ENCODE measurements around the gene UNC119.

The UNC119 gene

DNA sequence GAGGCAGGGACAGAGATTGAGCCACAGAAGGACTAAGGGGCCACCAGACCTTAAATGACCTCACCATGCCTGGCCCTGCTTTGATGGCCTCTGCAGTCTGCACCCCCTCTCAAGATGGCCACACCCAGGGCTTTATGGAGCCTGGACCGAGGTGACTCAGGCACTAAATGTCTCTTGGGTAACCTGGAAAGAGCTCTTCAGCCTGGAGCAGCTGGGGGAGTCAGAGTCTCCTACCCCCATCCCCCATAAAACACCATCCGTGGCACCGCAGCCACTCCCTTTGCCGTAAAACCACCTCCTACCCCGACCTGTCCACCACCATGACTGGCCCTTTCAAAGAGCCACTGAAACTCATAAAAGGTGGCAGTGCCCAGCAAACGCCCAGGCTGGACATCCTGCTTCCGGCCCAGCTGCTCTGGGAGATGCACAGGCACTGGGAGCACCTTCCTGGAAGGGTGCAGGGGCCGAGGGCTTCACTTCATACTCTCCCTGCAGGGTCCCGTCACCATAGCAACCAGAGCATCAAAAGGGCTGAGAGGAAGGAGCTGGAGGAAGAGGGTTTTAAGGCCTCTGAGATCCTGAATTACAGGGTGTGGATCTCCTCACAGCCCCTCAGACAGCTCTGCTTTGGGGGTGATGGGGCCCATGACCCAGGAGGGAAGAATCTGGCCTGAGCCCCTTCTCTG, 24.0 kb downstream of the UNC119 start:
- TF ChIP-seq, protein P1, sequence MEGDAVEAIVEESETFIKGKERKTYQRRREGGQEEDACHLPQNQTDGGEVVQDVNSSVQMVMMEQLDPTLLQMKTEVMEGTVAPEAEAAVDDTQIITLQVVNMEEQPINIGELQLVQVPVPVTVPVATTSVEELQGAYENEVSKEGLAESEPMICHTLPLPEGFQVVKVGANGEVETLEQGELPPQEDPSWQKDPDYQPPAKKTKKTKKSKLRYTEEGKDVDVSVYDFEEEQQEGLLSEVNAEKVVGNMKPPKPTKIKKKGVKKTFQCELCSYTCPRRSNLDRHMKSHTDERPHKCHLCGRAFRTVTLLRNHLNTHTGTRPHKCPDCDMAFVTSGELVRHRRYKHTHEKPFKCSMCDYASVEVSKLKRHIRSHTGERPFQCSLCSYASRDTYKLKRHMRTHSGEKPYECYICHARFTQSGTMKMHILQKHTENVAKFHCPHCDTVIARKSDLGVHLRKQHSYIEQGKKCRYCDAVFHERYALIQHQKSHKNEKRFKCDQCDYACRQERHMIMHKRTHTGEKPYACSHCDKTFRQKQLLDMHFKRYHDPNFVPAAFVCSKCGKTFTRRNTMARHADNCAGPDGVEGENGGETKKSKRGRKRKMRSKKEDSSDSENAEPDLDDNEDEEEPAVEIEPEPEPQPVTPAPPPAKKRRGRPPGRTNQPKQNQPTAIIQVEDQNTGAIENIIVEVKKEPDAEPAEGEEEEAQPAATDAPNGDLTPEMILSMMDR (IDR thresholded peaks at IDR 0.05; ENCODE audit: low read depth, low read length) = no peak
- H3K4me3 ChIP-seq (replicated peaks in 1 of 2; ENCODE audit: low read depth in 2 of 2, low read length in 2 of 2) = no peak overlapping the region
- DNase-seq (ENCODE audit: low read depth in 2 of 2) = peak in 1 of 2 donors; percentile 29

DNA sequence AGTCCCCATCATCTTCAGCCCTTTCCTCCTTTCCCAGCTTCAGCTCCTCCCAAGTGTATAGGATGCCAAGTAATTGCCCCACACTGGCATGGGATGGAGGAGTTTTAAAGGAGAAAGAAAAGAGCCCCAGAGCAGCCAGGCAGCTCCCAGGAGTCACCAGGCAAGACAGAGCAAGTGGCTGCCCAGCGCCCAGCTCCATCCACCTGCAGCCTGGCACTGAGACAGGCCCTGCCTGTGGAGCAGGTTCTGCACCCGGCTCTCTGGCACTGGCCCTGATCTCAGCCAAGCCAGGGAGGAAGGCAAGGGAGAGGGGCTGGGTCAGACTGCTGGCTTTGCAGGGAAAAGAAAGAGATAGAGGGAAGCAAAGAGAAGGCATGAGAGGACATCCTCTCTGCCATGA, 24.6 kb downstream of the UNC119 start:
- TF ChIP-seq, protein P1 (IDR thresholded peaks at IDR 0.05; ENCODE audit: low read depth, low read length) = no peak
- H3K4me3 ChIP-seq (replicated peaks in 1 of 2; ENCODE audit: low read depth in 2 of 2, low read length in 2 of 2) = no peak overlapping the region
- DNase-seq (ENCODE audit: low read depth in 2 of 2) = no peak

DNA sequence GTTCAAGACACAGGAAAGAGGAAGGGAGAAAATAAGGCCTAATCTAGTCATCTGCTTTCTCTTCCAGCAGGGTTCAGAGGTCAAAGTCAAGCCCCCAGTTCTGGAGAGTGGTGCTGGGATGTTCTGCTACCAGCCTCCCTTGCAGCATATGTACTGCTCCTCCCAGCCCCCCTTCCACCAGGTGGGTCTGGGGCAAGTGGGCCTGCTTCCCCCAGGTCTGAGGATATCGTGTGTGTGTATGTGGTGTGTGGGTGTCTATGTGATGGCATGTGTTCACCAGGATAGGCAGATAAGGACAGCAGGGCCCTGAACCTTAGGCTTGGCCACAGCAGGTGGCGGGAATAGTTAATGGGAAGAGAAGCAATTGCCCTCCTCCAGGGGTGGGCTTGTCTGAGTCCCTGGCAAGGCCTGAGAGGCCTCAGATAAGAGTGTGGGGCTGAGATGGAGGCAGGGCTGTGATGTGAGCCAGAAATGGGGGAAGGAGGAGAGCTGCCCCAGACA, 25.2 kb downstream of the UNC119 start:
- no peak overlapping the region for H3K4me3 ChIP-seq (replicated peaks in 1 of 2; ENCODE audit: low read depth in 2 of 2, low read length in 2 of 2)
- TF ChIP-seq, protein P1 (IDR thresholded peaks at IDR 0.05; ENCODE audit: low read depth, low read length) = no peak
- no peak for DNase-seq (ENCODE audit: low read depth in 2 of 2)

DNA sequence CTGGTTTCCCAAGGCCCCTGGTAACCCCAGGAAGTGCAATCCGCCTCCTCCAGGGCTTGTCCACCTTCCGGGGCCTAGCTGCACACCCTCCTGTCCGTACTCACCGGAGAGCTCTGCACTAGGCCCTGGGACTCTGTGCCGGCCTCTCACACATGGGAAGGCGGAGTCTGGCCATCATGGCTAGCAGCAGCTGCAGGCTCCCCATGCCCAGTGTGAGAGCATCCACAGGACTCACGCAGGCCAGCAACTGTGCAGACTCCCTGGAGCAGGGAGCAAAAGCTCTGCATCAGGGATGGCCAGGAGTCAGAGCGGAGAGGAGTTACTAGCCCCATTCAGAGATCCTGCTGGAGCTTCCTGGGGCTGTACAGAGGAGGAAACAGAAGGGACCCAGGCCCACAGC, 26.0 kb downstream of the UNC119 start:
- TF ChIP-seq, protein P1 (IDR thresholded peaks at IDR 0.05; ENCODE audit: low read depth, low read length) = no peak
- DNase-seq (ENCODE audit: low read depth in 2 of 2) = no peak
- H3K4me3 ChIP-seq (replicated peaks in 1 of 2; ENCODE audit: low read depth in 2 of 2, low read length in 2 of 2) = no peak overlapping the region

DNA sequence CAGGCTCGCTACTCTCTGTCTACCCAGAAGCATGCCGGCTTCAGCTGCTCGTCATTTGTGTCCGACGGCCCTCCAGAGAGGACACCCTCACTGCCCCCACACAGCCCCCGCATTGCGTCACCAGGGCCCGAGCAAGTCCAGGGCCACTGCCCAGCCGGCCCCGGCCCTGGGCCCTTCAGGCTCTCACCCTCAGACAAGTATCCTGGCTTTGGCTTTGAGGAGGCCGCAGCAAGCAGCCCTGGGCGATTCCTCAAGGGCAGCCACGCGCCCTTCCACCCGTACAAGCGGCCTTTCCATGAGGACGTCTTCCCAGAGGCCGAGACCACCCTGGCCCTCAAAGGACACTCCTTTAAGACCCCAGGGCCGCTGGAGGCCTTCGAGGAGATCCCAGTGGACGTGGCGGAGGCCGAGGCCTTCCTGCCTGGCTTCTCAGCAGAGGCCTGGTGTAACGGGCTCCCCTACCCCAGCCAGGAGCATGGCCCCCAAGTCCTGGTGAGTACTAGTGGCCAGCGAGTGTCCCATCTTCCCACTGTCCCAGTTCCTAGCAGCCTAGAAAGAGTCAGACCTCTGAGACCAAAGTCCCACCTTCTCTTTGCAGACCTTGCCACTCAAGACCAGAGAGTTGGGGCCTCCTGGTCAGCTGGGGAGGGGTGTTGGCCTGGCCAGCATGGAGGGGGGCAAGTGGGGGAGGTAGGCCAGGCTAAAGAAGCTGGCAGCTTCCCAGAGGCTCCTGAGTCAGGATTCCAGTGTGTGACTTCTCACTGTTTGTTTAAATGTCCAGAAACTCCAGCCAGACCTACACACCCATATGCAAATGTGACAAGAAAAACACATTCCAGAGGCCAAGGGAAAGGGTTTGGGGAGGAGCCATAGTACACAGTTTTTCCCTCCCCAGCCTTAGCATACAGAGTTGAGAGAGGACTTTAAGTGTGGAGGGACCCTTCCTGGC, 27.7 kb downstream of the UNC119 start:
- H3K4me3 ChIP-seq (replicated peaks in 1 of 2; ENCODE audit: low read depth in 2 of 2, low read length in 2 of 2) = no peak overlapping the region
- DNase-seq (ENCODE audit: low read depth in 2 of 2) = peak; percentile 74 to 78
- TF ChIP-seq, protein P1 (IDR thresholded peaks at IDR 0.05; ENCODE audit: low read depth, low read length) = no peak

DNA sequence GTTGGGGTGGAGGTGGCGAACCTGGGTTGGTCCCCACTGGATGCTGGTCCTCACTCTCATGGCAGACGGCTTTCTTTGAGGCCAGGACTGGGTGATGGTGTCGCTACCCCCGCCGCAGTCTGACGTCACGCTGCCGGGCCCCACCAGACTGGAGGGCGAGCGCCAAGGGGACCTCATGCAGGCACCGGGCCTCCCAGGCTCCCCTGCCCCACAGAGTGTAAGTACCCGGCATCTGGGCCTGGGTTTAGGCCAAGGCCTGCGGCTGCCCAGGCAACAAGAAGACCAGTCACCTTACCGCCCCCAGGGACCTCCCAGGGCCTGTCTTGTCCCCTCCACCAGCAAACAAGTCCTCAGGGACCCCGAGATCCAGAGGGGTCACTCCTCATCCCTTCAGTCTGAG, 28.5 kb downstream of the UNC119 start:
- no peak for DNase-seq (ENCODE audit: low read depth in 2 of 2)
- TF ChIP-seq, protein P1 (IDR thresholded peaks at IDR 0.05; ENCODE audit: low read depth, low read length) = no peak
- no peak overlapping the region for H3K4me3 ChIP-seq (replicated peaks in 1 of 2; ENCODE audit: low read depth in 2 of 2, low read length in 2 of 2)
